GM18511 (cell line): ENCODE results near the gene PLEKHA3.
"Not testable (repeated sequence)": the region's sequence is repeated elsewhere in the genome, so short reads cannot be mapped to it uniquely, and the experiment has no call there.

ENCODE experiments used
- ATAC-seq: cut with Tn5 transposase; IDR thresholded peaks from one replicate; pipeline ENCODE4 v1.9.1; 2021; ENCODE audit warnings: mild to moderate bottlenecking, moderate library complexity; ENCODE audit not compliant: unreplicated experiment

Gene PLEKHA3

DNA sequence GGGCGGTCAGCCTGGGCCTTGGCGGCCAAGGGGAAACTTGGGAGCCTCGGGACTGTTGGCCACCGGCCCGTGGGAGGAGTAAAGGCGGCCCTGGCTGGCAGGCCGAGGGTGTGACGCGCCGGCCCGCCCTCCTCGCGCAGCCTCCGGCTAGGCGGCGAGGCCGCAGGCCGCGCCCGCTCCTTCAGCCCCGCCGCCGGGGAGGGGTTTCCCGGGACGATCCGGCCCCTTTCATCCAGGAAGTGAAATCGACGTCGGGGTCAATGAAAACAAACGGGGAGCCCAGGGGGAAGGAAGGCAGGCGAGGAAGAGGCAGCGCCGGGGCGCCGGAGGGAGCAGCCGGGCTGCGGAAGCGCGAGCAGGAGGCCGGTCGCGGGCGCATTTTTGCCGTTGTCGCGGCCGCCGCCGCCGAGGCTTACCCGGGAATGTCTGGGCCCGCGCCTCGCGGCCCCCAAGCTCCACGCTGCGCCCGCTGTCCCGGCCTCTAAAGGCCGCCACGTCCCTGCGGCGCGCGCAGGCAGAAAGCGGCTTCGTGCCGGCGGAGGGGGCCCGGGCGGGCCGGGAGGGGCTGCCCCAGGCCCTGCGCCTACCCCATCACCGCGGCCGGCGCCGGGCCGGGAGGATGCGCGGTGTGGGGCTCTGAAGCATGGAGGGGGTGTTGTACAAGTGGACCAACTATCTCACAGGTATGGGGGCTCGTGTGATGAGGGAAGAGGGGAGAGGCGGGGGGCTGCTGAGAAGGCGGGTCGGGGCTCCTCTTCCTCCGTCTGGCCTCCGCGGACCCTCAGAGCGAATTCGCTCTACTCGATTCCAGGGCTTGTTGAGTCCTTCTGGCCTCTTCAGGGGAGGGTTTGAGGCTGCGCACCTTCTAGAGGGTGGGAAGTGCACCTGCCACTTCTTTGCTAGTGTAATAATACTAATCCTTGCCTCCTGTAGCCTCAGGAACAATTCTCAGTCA is at the start of gene PLEKHA3:
Gene PLEKHA3, plus strand, starts transcription at position 231 of the 955 bp plus-strand sequence. Its CDS starts 413 bp downstream, at position 644.
- peak; percentile 63 for ATAC-seq

DNA sequence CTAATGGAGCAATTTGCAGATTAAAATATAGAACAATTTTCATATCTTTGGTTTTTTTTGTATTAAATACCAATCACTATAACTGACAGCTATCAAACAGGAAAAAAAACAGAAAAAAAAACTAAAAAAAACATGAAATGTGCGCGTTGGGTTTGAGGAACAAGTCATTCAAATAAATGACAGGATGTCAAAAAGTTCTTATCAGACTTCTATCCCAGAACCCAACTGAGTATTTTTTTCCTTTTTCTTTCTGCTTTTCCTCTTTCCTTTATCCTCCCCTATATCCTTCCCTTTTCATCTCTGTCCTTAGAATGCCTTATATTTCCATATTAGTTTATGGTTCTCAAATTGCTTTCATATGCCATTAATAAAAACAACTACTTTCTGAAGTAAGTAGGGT is 43.6 kb upstream of the PLEKHA3 start:
- ATAC-seq, result no peak

DNA sequence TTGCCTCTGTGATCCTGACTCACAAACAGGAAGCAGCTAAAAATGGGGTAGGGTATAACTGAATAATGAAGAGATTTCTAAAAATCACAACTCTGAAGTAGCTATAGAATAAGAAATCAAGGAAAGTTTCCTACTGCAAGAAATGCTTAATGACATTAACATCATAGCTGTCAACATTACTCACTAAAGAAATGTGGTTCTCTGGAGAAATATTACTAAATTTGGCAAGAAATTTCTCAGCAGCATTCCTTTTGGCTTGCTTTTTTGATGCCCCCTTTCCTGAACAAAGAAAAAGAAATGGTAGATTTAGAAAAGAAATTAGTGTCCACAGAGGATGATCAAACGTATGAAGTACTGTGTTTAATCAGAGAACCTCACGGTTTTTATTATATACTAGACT is 38.8 kb upstream of the PLEKHA3 start:
- ATAC-seq, result no peak

DNA sequence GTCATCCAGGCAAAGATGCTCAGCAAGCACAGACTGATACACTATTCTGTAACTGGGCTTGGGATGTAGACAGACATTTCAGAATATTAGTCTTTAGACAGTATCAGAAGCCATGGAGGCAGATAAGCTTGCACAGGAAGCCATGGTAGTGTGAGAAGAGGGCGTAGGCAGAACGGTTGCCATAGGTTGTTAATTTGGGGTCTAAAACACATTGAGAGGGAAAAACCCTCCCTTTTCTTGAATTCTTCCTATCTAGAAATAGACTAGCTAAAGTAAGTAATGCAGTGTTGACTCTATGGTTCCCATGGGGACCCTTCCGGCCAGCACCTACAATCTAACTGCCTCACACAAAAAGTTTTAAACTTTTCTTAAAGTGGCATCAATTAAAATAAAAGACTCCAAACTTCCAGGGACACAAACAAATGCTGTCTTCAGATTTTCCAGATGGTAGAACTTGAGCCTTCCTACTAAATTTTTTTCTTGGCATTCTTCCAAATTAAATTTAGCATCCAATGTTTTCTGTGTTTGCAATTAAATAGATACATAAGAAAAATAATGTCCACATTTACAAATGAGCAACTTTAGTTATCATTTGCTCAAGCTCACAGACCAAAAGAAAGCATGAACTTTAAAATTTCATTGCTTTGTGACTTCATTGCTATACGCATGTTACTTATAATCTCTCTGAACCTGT is 31.1 kb upstream of the PLEKHA3 start:
- ATAC-seq, result no peak

DNA sequence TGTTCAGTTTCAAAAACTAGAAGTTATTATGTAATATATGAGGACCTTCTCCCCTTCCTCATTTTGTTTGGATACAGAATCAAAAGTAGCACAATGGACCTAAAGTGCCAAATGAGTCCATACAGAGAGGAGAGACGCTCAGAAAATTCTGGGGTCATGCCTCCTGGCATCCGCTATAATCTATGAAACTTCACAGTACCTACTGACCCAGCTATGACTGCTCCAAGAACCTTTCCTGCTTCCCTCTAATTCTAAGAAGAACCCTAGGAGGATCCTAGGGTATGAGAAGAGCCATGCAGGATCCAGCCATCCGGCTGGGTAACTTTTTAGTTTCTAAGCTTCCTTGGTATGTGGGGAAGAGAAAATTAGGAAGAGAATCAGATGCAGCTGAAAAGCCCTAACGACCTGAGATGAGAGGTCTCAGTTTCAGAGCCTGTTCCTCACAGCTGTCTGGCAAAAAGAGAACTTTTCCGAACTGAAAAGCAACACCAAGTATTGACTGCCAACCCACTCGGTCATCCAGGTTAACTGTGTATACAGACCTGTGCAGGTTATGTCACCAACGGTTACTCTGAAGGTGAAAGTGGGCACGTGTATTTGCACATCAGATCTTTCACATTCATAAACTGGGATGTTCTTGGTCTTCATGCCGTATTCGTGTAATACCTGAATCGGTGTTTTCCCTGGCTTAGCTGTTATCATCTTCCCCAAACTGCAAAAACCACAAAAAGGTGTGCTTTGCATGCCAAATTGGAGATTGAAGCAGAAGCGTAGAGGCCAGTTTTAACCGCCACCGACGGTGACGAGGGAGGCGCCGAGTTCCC is 30.3 kb upstream of the PLEKHA3 start:
- ATAC-seq, result peak; percentile 10

DNA sequence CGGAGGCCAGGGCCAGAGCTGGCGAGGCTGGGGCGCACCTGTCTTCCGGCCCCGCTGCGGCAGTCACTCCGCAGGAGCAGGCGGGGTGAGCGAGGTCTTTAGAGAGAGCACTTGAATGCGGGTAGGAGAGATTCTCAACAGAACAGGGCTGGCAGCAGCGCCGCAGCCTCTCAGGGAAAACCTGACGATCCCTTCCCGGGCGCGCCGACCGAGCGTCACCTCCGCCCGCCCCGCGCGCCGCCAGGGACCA is 29.8 kb upstream of the PLEKHA3 start:
- peak; percentile 52 for ATAC-seq

DNA sequence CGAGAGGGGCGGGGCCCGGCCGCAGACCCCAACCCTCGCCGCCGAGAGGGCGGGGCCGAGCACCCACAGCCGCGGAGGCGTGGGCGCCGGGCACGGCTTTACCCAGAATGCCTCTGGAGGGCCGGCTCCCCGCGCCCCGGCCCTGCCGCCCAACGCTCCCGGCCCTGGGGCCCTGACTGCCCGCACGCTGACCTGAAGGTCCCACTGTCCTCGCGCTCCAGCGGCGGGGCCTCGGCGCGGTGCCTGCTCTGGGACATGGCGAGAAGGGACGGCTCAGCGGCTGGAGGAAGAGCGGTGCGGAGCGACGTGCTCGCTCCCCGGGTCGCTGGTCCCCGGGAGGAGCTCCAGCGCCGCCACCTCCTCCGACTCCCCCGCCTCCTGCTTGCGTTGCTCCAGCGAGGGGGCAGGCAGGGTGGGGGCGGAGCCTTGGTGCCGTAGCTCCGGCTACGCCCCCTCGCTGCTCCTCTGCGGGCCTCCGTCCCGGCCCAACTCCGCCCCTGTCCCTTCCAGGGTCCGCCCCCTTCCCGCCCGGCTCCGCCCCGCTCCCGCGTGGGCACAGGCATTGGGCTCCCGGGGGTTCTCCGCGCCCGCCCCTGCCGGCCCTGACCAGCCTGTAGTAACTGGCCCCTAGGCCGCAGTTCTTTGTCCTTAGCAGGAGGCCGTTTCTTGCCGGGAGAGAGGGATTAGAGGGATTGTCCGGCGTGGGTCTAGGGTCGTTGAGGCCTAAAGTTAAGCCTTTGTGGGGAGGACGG is 29.3 kb upstream of the PLEKHA3 start, which contains the start of the genes PJVK and PRKRA:
Gene PJVK, plus strand, starts transcription at position 605 of the 752 bp plus-strand sequence. CDS start 2,032 bp downstream, outside the sequence.
Gene PRKRA, minus strand, starts transcription at position 402 of the 752 bp plus-strand sequence. Its CDS starts 145 bp downstream, at position 257.
- peak; percentile 81 for ATAC-seq

DNA sequence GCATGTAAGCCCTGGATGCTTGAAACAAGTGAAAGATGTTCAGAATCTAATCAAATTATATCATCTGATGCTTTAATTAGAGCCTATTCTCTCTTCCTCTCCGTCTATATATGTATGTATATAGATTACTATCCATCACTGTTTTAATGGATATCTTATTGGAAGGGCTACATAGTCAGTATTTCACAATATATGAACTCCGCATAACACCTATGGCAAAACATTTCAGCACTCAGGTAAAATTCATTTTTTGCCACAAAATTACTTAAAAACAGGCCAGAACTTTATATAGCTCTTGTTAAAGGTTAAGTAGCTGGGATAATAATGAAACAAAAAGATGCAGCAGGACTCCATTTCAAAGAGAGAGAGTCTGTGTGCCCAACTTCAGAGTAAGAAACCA is 27.9 kb upstream of the PLEKHA3 start:
- no peak for ATAC-seq

DNA sequence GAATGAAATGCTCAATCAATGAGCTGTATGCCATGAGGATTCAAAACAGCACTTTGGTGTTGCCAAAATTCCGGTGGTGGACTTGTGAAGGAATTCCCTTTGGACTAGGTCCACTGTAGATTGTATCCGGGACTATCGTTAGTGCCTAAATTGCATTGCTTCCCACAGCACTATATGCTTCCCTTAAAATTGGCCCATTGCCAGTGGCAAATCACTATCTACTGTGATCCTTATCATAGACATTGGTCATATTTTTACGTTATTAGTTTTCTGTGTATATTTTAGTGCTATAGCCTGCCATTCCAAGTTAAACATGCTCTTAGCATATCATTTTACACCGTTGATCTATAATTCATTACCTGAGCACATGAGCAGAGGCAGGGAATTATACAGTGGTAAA is 27.4 kb upstream of the PLEKHA3 start:
- ATAC-seq, result no peak

DNA sequence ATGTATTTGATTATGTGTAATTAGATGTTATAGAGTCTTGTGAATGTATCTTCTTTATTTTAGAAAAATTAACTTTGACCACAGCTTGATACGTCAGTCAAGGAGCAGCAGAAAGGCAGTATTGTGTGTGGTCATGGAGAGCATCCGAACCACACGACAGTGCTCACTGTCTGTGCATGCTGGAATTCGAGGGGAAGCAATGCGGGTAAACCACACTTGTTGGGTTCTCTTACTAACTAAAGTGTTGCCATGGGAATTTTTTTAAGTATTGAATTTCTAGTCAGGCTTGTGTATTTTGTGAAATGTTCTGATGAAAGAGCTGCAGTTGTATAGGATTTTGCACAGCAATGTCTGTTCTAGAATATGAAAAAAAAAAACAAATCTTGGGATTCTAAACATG is 24.3 kb upstream of the PLEKHA3 start:
- ATAC-seq, result no peak

DNA sequence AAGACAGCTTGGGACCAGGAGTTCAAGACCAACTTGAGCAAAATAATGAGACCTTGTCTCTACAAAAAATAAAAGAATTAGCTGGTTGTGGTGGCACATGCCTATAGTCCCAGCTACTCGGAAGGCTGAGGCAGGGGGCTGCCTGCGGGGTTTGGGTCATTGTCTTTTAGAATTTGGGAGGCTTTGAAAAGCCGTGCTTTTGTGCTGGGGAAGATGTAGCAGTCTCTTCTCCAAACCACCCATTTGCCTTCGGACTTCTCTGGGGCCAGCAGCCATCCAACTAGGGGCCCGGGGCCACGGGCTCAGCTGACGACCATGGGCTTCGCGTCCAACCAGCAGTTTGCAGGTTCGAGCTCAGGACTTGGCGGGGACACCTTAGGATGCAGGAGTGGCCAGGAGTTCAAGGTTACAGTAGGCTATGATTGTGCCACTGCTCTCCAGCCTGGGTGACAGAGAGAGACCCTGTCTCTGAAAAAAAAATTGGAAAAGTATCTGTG is 22.8 kb upstream of the PLEKHA3 start:
- no peak for ATAC-seq

DNA sequence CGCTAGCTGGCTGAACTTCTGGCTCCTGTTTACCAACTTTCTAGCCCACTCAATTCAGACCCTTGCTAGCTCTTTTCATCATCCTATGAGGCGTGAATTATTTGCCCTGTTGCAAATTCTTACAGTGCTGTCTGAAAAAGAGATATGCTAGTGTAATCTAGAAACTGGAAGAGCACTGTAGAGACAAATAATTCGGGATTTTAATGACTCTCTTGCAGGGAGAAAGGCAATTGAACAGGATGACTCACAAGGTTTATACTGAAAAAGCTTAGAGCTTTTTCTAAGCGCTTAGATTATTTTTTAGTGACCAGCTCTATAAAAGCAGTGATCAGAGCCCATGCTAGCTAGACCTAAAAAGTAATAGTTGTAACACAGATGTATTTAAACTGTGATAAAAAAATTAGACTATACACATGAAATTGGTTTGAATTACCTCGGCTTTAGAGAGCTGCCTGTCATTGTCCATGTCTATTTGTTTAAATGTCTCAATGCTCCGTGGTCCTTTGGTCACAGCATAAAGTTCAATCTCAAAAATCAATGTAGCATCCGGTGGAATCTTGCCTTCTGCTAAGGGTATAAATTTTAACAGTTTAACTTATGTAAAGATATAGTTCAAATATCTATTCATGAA is 10.9 kb upstream of the PLEKHA3 start:
- no peak for ATAC-seq

DNA sequence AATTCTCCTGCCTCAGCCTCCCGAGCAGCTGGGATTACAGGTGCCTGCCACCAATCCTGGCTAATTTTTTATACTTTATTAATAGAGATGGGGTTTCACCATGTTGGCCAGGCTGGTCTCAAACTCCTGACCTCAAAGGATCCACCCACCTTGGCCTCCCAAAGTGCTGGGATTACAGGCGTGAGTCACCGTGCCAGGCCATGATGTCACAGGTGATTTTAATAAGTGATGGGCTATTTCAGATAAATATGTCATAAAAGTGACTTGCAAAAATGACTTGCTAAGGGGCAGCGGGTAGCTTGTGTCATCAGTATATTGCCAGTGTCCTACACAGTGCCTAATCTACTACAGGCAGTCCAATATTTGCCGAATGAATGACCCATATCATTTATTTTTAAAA is 8.9 kb upstream of the PLEKHA3 start:
- ATAC-seq, result not testable (repeated sequence)

DNA sequence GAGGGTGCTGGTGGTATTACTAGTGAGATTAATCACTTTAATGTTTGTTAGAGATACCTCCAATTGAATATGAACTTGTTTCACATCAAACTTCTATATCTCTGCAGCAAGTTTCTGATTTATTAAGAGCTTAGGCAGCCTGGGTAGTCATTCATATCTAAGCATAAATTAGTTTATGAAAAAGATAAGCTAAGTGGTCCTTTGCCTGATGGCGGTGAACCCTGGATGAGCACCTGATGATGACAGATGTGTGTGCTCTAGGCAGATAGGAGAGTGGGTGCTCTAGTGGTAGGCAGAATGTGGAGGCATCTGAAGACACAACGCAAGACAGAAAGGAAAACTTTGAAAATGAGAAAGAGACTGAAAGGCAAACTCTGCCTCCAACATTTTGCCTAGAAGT is 6.9 kb upstream of the PLEKHA3 start:
- no peak for ATAC-seq

DNA sequence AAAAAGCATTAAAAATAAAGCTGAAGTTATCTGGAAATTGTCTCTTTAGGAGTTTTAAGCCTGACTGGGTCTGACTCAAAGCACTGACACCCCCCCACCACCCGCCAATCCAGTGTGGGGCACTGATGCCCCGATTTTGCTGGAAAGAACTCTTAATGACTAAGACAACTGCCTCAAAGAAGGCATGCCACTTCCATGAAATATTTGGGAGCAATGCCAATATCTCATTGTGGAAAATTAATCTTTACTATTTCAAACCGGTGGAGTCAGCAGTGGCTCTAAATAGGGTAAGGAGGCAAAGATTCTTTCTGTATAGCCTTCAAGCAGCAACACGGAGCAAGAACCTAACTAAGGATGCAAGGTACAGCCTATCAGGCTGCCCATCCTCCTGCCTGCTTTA is 6.3 kb upstream of the PLEKHA3 start:
- no peak for ATAC-seq

DNA sequence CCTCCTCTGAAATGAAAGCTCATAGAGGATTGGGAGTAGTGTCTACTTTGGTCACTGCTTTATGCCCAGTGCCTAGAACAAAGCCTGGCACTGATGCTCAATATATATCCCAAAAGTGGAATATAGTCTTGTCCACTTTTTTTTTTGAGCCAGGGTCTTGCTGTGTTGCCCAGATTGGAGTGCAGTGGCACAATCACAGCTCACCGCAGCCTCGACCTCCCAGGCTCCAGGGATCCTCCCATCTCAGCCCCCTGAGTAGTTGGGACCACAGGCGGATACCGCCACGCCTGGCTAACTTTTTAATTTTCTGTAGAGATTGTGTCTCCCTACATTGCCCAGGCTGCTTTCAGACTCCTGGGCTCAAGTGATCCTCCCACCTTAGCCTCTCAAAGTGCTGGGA is 5.7 kb upstream of the PLEKHA3 start:
- no peak for ATAC-seq

DNA sequence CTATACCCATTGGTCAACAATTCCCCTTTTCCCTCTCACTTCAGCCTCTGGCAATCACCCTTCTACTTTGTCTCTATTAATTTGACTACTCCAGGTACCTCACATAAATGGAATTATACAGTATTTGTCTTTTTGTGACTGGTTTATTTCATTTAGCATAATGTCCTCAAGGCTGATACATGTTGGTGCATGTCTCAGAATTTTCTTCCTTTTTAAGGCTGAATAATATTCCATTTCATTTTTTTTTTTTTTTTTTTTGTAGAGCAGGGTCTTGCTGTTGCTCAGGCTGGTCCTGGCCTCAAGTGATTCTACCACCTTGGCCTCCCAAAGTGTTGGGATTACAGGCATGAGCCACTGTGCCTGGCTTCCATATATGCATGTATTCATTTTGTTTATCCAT is 3.8 kb upstream of the PLEKHA3 start:
- no peak for ATAC-seq

DNA sequence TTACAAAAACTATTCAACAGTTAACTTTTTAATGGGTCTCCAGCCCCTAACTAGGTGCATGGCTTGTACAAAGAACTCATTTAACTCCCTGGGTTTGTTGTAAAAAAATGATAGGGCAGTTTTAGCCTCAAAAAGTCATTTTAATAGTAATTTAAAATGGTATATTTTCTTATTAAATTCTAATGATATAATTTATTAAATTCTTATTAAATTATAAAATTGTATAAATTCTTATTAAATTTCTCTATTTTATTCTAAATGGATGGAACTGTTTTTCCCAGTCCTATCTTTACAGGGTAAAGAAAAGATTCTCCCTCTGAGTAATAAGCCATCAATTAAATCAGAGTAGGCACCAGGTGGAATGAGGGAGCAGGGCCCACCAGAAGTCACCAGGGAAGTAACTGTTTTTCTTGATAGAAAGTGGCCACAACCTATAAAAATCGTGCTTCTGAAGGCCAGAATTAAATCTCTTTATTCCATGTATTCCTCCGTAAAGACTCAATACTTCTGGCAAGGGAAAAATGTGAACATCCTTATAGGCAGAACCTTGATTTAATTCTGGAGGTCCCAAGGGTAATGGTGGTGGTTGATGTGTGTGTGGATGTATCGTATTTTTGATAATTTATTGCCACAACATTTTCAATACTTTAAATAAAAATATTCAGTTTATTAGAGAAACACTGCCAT is 2.7 kb upstream of the PLEKHA3 start:
- ATAC-seq, result no peak

DNA sequence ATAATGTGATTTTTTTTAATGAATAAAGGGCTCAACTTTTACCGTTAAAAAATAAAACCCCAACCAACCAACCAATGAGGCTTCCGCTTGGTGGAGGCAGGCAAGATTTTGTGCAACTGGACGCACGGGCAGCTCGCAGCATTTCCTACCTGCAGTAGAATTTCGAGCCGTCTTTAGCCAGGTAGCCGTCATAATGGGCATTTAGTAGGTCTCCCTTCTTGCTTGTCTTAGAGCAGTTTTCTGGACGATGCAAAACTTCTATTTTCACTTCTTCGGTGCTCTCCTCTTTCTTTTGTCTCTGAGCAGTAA is 2.2 kb upstream of the PLEKHA3 start:
- peak; percentile 7 for ATAC-seq
